Neural cell (in vitro differentiated cells): Measurements from ENCODE around the gene SMARCA4. TPM values are rescaled to one million over a fixed set of nuclear protein-coding genes. Genes with fewer than 3 reads are reported as not detected.

Experiments used
- H2AFZ ChIP-seq: fragments of 200-600, 300-800 bp; sonication (generic), shearing (Covaris generic); 2 replicates; pipeline ENCODE4 v1.6.0; 2014; ENCODE audit warnings: low read depth, mild to moderate bottlenecking, antibody characterized with exemption, low read length, moderate library complexity
- H3F3A ChIP-seq: fragments of 200-600 bp; shearing (Covaris generic); 2 replicates; pipeline ENCODE4 v1.6.1; 2016; ENCODE audit warnings: mild to moderate bottlenecking, moderate library complexity, mixed read lengths, antibody characterized with exemption, low read length; ENCODE audit not compliant: insufficient read depth, poor library complexity, severe bottlenecking
- H3K27ac ChIP-seq: fragments of 200-600, 300-800 bp; sonication (generic), shearing (Covaris generic); 2 replicates; pipeline ENCODE4 v1.5.1; 2014; ENCODE audit warnings: mild to moderate bottlenecking, low read length, moderate library complexity
- H3K27me3 ChIP-seq: fragments of 300-800, 200-600 bp; sonication (generic), shearing (Covaris generic); 2 replicates; pipeline ENCODE4 v1.6.0; 2014; ENCODE audit warnings: mild to moderate bottlenecking, low read depth, low read length, moderate library complexity; ENCODE audit not compliant: insufficient read depth
- H3K36me3 ChIP-seq: fragments of 300-800, 200-600 bp; sonication (generic), shearing (Covaris generic); 2 replicates; pipeline ENCODE4 v1.5.1; 2014; ENCODE audit warnings: mild to moderate bottlenecking, antibody characterized with exemption, low read length, moderate library complexity; ENCODE audit not compliant: insufficient read depth
- H3K4me2 ChIP-seq: fragments of 300-800, 200-600 bp; sonication (generic), shearing (Covaris generic); 2 replicates; pipeline ENCODE4 v1.6.0; 2014; ENCODE audit warnings: mild to moderate bottlenecking, low read length
- H3K4me3 ChIP-seq: fragments of 300-800, 200-600 bp; sonication (generic), shearing (Covaris generic); 2 replicates; pipeline ENCODE4 v1.5.1; 2014; ENCODE audit warnings: mild to moderate bottlenecking, low read length, moderate library complexity
- H3K79me2 ChIP-seq: fragments of 200-600 bp; shearing (Covaris generic); replicated peaks from 2 replicates; pipeline ENCODE4 v1.6.0; 2014; ENCODE audit warnings: mild to moderate bottlenecking, low read length, moderate library complexity; ENCODE audit not compliant: insufficient read depth
- H3K9ac ChIP-seq: fragments of 300-800, 200-600 bp; sonication (generic), shearing (Covaris generic); 2 replicates; pipeline ENCODE4 v1.6.1; 2016; ENCODE audit warnings: mild to moderate bottlenecking, low read length, mixed read lengths
- H3K9me2 ChIP-seq: fragments of 200-600 bp; shearing (Covaris generic); 2 replicates; pipeline ENCODE4 v1.6.1; 2016; ENCODE audit warnings: mild to moderate bottlenecking, low read length, mixed read lengths; ENCODE audit not compliant: insufficient read depth
- H3K9me3 ChIP-seq: fragments of 200-600, 300-800 bp; sonication (generic), shearing (Covaris generic); 2 replicates; pipeline ENCODE4 v1.6.1; 2016; ENCODE audit warnings: mild to moderate bottlenecking, mixed run types, low read length, moderate library complexity, mixed read lengths
- H4K20me1 ChIP-seq: fragments of 200-600 bp; shearing (Covaris generic); 2 replicates; pipeline ENCODE4 v1.6.1; 2016; ENCODE audit warnings: mild to moderate bottlenecking, mixed run types; ENCODE audit not compliant: insufficient read depth
- CTCF ChIP-seq: fragments of 450-650 bp; IDR thresholded peaks from 2 replicates; pipeline ENCODE4 v1.5.1; 2014; ENCODE audit warnings: antibody characterized with exemption, mild to moderate bottlenecking, moderate library complexity; ENCODE audit not compliant: poor library complexity, severe bottlenecking
- EP300 ChIP-seq: fragments of 450-650 bp; conservative IDR thresholded peaks from 2 replicates; pipeline ENCODE4 v1.6.1; 2014; ENCODE audit warnings: antibody characterized with exemption, mild to moderate bottlenecking, moderate library complexity; ENCODE audit not compliant: poor library complexity, severe bottlenecking
- EZH2 ChIP-seq: fragments of 200-600, 300-800 bp; shearing (Covaris generic), sonication (generic); IDR thresholded peaks from 2 replicates; pipeline ENCODE4 v1.6.1; 2014; ENCODE audit warnings: antibody characterized with exemption, low read length, borderline replicate concordance, mild to moderate bottlenecking; ENCODE audit not compliant: insufficient read depth, poor library complexity, severe bottlenecking
- MXI1 ChIP-seq: fragments of 450-650 bp; conservative IDR thresholded peaks from 2 replicates; pipeline ENCODE4 v1.6.1; 2014; ENCODE audit warnings: antibody characterized with exemption, mild to moderate bottlenecking; ENCODE audit not compliant: poor library complexity, severe bottlenecking
- POLR2AphosphoS5 ChIP-seq: IDR thresholded peaks from 2 replicates; pipeline ENCODE4 v1.6.1; 2012
- RAD21 ChIP-seq: fragments of 450-650 bp; conservative IDR thresholded peaks from 2 replicates; pipeline ENCODE4 v1.6.1; 2014; ENCODE audit warnings: antibody characterized with exemption, mild to moderate bottlenecking, moderate library complexity
- REST ChIP-seq: IDR thresholded peaks from 2 replicates; pipeline ENCODE4 v1.6.1; 2012; ENCODE audit warnings: borderline replicate concordance
- SMC3 ChIP-seq: fragments of 450-650 bp; conservative IDR thresholded peaks from 2 replicates; pipeline ENCODE4 v1.6.1; 2014; ENCODE audit warnings: antibody characterized with exemption, mild to moderate bottlenecking, moderate library complexity; ENCODE audit not compliant: poor library complexity
- TAF1 ChIP-seq: IDR thresholded peaks from 2 replicates; pipeline ENCODE4 v1.6.1; 2012; ENCODE audit warnings: low read depth
- polyA plus RNA-seq: library from polyadenylated mRNA; depleted of rRNA; stranded (reverse); fragments of >200 nt; gene quantifications from 2 replicates; pipeline ENCODE4 v1.2.3, GENCODE V29; 2014

Gene SMARCA4
- polyA plus RNA-seq, 1 donor from 2014 or later: 97.3 TPM

- H3K27ac ChIP-seq: no peak overlapping the region
Measured at GRCh38 chr19:10920288-10920655, 40.6 kb upstream of the SMARCA4 start.

GRCh38 chr19:10920781-10921180 lies 40.0 kb upstream of the SMARCA4 start:
- H3K27ac ChIP-seq: no peak overlapping the region

More at GRCh38 chr19:10920288-10920655, 40.6 kb upstream of the SMARCA4 start:
- H3K9ac ChIP-seq: no peak overlapping the region
- no peaks in the 10 kb centered on the region for H3K79me2 ChIP-seq
- no peaks in the 10 kb centered on the region for H3K27me3 ChIP-seq
- no peak overlapping the region for H2AFZ ChIP-seq
- no peaks in the 10 kb centered on the region for H3K36me3 ChIP-seq
- H4K20me1 ChIP-seq: no peaks in the 10 kb centered on the region
- no peaks in the 10 kb centered on the region for H3K9me2 ChIP-seq
- H3K4me2 ChIP-seq: no peak overlapping the region
- H3K4me3 ChIP-seq: no peak overlapping the region
- TF ChIP-seq SMC3 (no peak), POLR2AphosphoS5 (no peak)
- no peaks in the 10 kb centered on the region for H3F3A ChIP-seq
- no peaks in the 10 kb centered on the region for H3K9me3 ChIP-seq

More at GRCh38 chr19:10920781-10921180, 40.0 kb upstream of the SMARCA4 start:
- Histone ChIP-seq H3K79me2 (no peaks in the 10 kb centered on the region), H3K9ac (no peak overlapping the region), H2AFZ (no peak overlapping the region), H4K20me1 (no peaks in the 10 kb centered on the region), H3F3A (no peaks in the 10 kb centered on the region), H3K9me3 (no peaks in the 10 kb centered on the region), H3K9me2 (no peaks in the 10 kb centered on the region), H3K4me2 (no peak overlapping the region), H3K4me3 (no peak overlapping the region), H3K36me3 (no peaks in the 10 kb centered on the region), H3K27me3 (no peaks in the 10 kb centered on the region)
- no peak for TF ChIP-seq SMC3
- TF ChIP-seq POLR2AphosphoS5: no peak
- TF ChIP-seq EP300: no peak
- TF ChIP-seq TAF1: no peak
- no peak for TF ChIP-seq MXI1
- no peak for TF ChIP-seq CTCF
- TF ChIP-seq REST: no peak
- no peak for TF ChIP-seq RAD21
- no peak for TF ChIP-seq EZH2
